ENCODE measurements around the gene C9orf72. TPM values are rescaled to one million over a fixed set of nuclear protein-coding genes. Genes with fewer than 3 reads are reported as not detected.

C9orf72 gene
- polyA plus RNA-seq, 2 of the 4 experiments (the other 2 are of a cell fraction): 4.0 to 16.4 TPM

GRCh38 chr9:27529316-27530278, 43.7 kb downstream of the C9orf72 start, which contains the start of gene MOB3B (continued):
- TF ChIP-seq JUN (IDR thresholded peaks at IDR 0.05) (0 out of 5 replicates have a peak, but pooled peaks of 1 of the 2 experiments have one; percentile 22), ZSCAN20 (CRISPR knock-in tag; IDR thresholded peaks at IDR 0.05) (no peak), HEYL (CRISPR knock-in tag; IDR thresholded peaks at IDR 0.05) (no peak), CEBPB (IDR thresholded peaks at IDR 0.05) (no peak), KDM1A (IDR thresholded peaks at IDR 0.05; ENCODE audit: low read depth) (no peak), CBX8 (IDR thresholded peaks at IDR 0.05) (no peak), POLR2AphosphoS2 (conservative IDR thresholded peaks at IDR 0.05; ENCODE audit: low read length) (no peak), SMC3 (IDR thresholded peaks at IDR 0.05) (peak; percentile 88), RCOR1 (IDR thresholded peaks at IDR 0.05; ENCODE audit: low read depth, low read length) (no peak), NPAS2 (CRISPR knock-in tag; IDR thresholded peaks at IDR 0.05; ENCODE audit: borderline replicate concordance) (no peak), EHMT2 (IDR thresholded peaks at IDR 0.05; ENCODE audit: low read depth) (no peak), ATOH8 (CRISPR knock-in tag; IDR thresholded peaks at IDR 0.05; ENCODE audit: low read depth) (no peak), MAX (IDR thresholded peaks at IDR 0.05) (peak; percentile 53; the same call in 1 of the 2 replicates), RNF2 (IDR thresholded peaks at IDR 0.05; ENCODE audit: borderline replicate concordance, low read depth) (0 out of 2 replicates have a peak, but pooled peaks have one; percentile 14), KDM5A (IDR thresholded peaks at IDR 0.05) (no peak), SREBF2 (IDR thresholded peaks at IDR 0.05) (no peak), PBX3 (IDR thresholded peaks at IDR 0.05) (no peak), HOXA7 (CRISPR knock-in tag; IDR thresholded peaks at IDR 0.05) (no peak), ZNF302 (CRISPR knock-in tag; IDR thresholded peaks at IDR 0.05) (no peak), HOXB5 (CRISPR knock-in tag; IDR thresholded peaks at IDR 0.05) (no peak), CTCF (IDR thresholded peaks at IDR 0.05) (peak; percentile 74), TFCP2L1 (CRISPR knock-in tag; IDR thresholded peaks at IDR 0.05) (no peak), ESRRA (IDR thresholded peaks at IDR 0.05; ENCODE audit: borderline replicate concordance, low read length) (no peak), POLR2A (IDR thresholded peaks at IDR 0.05; ENCODE audit: low read length) (peak; percentile 14; the same call in 1 of the 2 replicates), RAD21 (conservative IDR thresholded peaks at IDR 0.05 in 1 of 2, IDR thresholded peaks at IDR 0.05 in 1 of 2) (peak; percentile 64 to 82), EP300 (IDR thresholded peaks at IDR 0.05) (no peak), HDAC2 (IDR thresholded peaks at IDR 0.05) (no peak), JUNB (IDR thresholded peaks at IDR 0.05) (no peak), GATA3 (IDR thresholded peaks at IDR 0.05; ENCODE audit: borderline replicate concordance) (no peak), RFX5 (IDR thresholded peaks at IDR 0.05) (no peak)

Data from A549 (cell line).